HepG2 (cell line): ENCODE data around the gene KIF1B. TPM values are rescaled to one million over a fixed set of nuclear protein-coding genes. Genes with fewer than 3 reads are reported as not detected.

ENCODE experiments used
- AGO2 ChIP-seq: fragments of 200-400 bp; formaldehyde crosslinking; optimal IDR thresholded peaks from 2 replicates; pipeline ENCODE3; 2017; ENCODE audit warnings: mild to moderate bottlenecking, low read depth, low read length, moderate library complexity
- HNRNPK ChIP-seq: fragments of 200-400 bp; formaldehyde crosslinking; IDR thresholded peaks from 2 replicates; pipeline ENCODE4 v1.6.1; 2018; ENCODE audit warnings: low read length, low read depth, moderate library complexity, mild to moderate bottlenecking; ENCODE audit not compliant: poor library complexity, severe bottlenecking
- HNRNPLL ChIP-seq: fragments of 200-400 bp; formaldehyde crosslinking; IDR thresholded peaks from 2 replicates; pipeline ENCODE4 v1.6.1; 2017; ENCODE audit warnings: mild to moderate bottlenecking, low read depth, low read length; ENCODE audit not compliant: poor library complexity, severe bottlenecking
- ISL2 ChIP-seq: sonication (generic); formaldehyde crosslinking; IDR thresholded peaks from 2 replicates; pipeline ENCODE4 v1.5.0; 2020; ENCODE audit warnings: missing genetic modification reagents
- MATR3 ChIP-seq: sonication (generic); formaldehyde crosslinking; IDR thresholded peaks from 2 replicates; pipeline ENCODE4 v1.4.0; 2020; ENCODE audit warnings: missing genetic modification reagents
- MEIS2 ChIP-seq: sonication (generic); formaldehyde crosslinking; IDR thresholded peaks from 2 replicates; pipeline ENCODE4 v1.9.0; 2021; ENCODE audit warnings: mild to moderate bottlenecking, missing genetic modification reagents
- NONO ChIP-seq, 2 experiments: fragments of 450-650 bp in 1 of 2; sonication (generic) in 1 of 2; formaldehyde crosslinking in 1 of 2; IDR thresholded peaks in 1 of 2; conservative IDR thresholded peaks in 1 of 2; 2 replicates each; pipeline versions ENCODE4 v1.6.1 to v1.8.0; 2017 to 2022; ENCODE audit warnings: mild to moderate bottlenecking in 1 of 2, missing genetic modification reagents in 1 of 2, moderate library complexity in 1 of 2
- NRL ChIP-seq: sonication (generic); formaldehyde crosslinking; IDR thresholded peaks from 2 replicates; pipeline ENCODE4 v1.5.0; 2020; ENCODE audit warnings: missing genetic modification reagents, mild to moderate bottlenecking, moderate library complexity, borderline replicate concordance
- SETDB1 ChIP-seq: sonication (generic); formaldehyde crosslinking; IDR thresholded peaks from 2 replicates; pipeline ENCODE4 v1.5.1; 2020; ENCODE audit warnings: missing genetic modification reagents, mild to moderate bottlenecking, borderline replicate concordance
- SOX5 ChIP-seq: IDR thresholded peaks from 2 replicates; pipeline ENCODE4 v1.6.1; 2016; ENCODE audit warnings: borderline replicate concordance
- SRF ChIP-seq: IDR thresholded peaks from 2 replicates; pipeline ENCODE4 v1.6.1; 2011; ENCODE audit warnings: mild to moderate bottlenecking, low read depth, low read length, moderate library complexity
- SRSF9 ChIP-seq: fragments of 200-400 bp; formaldehyde crosslinking; IDR thresholded peaks from 2 replicates; pipeline ENCODE4 v1.6.1; 2018; ENCODE audit warnings: borderline replicate concordance, mild to moderate bottlenecking, low read depth, low read length; ENCODE audit not compliant: insufficient read depth, poor library complexity, severe bottlenecking
- TP53 ChIP-seq: sonication (generic); formaldehyde crosslinking; conservative IDR thresholded peaks from 2 replicates; pipeline ENCODE4 v1.4.0; 2020; ENCODE audit warnings: missing genetic modification reagents
- ZBTB8A ChIP-seq: sonication (generic); formaldehyde crosslinking; IDR thresholded peaks from 2 replicates; pipeline ENCODE4 v1.4.0; 2020; ENCODE audit warnings: mild to moderate bottlenecking, low read depth, missing genetic modification reagents, borderline replicate concordance
- ZFP62 ChIP-seq: sonication (generic); formaldehyde crosslinking; IDR thresholded peaks from 2 replicates; pipeline ENCODE4 v1.4.0; 2020; ENCODE audit warnings: missing genetic modification reagents
- ZNF205 ChIP-seq: IDR thresholded peaks from 2 replicates; pipeline ENCODE4 v1.6.1; 2018; ENCODE audit warnings: missing biosample characterization, missing genetic modification reagents
- ZNF282 ChIP-seq: fragments of 450-650 bp; IDR thresholded peaks from 2 replicates; pipeline ENCODE4 v1.6.1; 2018; ENCODE audit not compliant: partially characterized antibody
- ZNF652 ChIP-seq: IDR thresholded peaks from 2 replicates; pipeline ENCODE4 v1.6.1; 2016; ENCODE audit warnings: low read depth, borderline replicate concordance
- polyA plus RNA-seq, 8 experiments: library from polyadenylated mRNA; depleted of rRNA in 3 of 8; stranded (reverse) in 7 of 8; unstranded in 1 of 8; fragments of >200 nt; fragmentation: Illumina TruSeq in 4 of 8; extraction: Trizol in 4 of 8; gene quantifications; 2 replicates each; pipeline versions ENCODE4 v1.2.1 to v1.2.3, GENCODE V29; 2011 to 2016; ENCODE audit warnings: low read depth in 4 of 8, missing spikeins in 1 of 8, mixed read lengths in 1 of 8; ENCODE audit not compliant: insufficient read depth in 1 of 8
- total RNA-seq, 5 experiments: library from RNA; depleted of rRNA; stranded (reverse); fragments of >200 nt; fragmentation: Illumina TruSeq; extraction: Trizol; gene quantifications; 2 replicates each; pipeline ENCODE4 v1.2.3, GENCODE V29; 2016; ENCODE audit warnings: low read depth in 1 of 5
- TF ChIP-seq, protein P1 (sequence below): sonication (generic); formaldehyde crosslinking; IDR thresholded peaks from one replicate; pipeline ENCODE4 v1.5.1; 2020; ENCODE audit warnings: mild to moderate bottlenecking, missing genetic modification reagents; ENCODE audit errors: not compliant biosample characterization
- TF ChIP-seq, protein P2 (sequence below): sonication (generic); formaldehyde crosslinking; IDR thresholded peaks from 2 replicates; pipeline ENCODE4 v1.4.0; 2020; ENCODE audit warnings: missing genetic modification reagents, mild to moderate bottlenecking, borderline replicate concordance

KIF1B gene
- total and polyA plus RNA-seq, 2 of the 13 experiments (the other 11 are each of a cell fraction or from before 2014, with no cell fraction given), result 26.7 to 32.5 TPM

DNA sequence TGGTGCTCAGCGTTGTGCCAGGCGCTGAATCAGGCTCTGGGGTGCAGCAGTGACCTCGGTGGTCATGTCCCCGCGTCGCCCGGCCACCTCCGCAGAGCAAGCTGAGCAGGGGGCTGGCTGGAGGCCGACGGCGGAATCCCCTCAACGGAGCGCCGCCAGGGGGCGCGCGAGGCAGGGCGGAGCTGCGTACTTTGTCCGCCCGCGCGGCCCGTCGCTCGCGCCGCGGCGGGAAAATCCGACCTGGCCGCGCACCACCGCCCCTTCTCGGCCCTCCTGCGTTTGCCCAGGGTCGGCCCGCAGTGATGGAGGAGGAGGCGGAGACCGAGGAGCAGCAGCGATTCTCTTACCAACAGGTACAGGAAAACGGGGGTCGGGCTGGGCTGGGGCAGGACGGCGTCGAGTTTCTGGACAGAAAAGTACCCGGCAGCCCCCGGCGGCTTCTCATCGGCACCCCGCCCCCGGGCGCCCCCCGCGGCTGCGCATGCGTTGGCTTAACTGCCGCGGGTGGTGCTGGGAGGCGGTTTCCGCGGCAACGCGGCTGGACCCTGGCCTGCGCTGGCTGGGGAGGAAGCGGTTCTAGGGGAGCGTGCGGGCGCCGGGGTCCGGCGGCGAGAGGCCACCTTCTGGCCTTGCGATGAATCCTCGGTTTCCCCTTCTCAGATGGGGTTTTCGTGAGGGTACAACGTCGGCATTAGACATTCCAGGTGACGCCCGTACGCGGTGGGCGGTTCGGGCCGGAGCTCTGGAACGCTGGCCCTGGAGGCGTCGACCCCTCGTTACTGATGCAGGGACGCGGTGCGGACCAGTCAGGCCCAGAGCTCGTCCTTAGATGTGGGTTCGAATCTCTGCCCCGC, 220.1 kb downstream of the KIF1B start, which contains the start of gene CENPS (continued):
- no peak for TF ChIP-seq MATR3 (CRISPR knock-in tag)
- TF ChIP-seq, protein P1, sequence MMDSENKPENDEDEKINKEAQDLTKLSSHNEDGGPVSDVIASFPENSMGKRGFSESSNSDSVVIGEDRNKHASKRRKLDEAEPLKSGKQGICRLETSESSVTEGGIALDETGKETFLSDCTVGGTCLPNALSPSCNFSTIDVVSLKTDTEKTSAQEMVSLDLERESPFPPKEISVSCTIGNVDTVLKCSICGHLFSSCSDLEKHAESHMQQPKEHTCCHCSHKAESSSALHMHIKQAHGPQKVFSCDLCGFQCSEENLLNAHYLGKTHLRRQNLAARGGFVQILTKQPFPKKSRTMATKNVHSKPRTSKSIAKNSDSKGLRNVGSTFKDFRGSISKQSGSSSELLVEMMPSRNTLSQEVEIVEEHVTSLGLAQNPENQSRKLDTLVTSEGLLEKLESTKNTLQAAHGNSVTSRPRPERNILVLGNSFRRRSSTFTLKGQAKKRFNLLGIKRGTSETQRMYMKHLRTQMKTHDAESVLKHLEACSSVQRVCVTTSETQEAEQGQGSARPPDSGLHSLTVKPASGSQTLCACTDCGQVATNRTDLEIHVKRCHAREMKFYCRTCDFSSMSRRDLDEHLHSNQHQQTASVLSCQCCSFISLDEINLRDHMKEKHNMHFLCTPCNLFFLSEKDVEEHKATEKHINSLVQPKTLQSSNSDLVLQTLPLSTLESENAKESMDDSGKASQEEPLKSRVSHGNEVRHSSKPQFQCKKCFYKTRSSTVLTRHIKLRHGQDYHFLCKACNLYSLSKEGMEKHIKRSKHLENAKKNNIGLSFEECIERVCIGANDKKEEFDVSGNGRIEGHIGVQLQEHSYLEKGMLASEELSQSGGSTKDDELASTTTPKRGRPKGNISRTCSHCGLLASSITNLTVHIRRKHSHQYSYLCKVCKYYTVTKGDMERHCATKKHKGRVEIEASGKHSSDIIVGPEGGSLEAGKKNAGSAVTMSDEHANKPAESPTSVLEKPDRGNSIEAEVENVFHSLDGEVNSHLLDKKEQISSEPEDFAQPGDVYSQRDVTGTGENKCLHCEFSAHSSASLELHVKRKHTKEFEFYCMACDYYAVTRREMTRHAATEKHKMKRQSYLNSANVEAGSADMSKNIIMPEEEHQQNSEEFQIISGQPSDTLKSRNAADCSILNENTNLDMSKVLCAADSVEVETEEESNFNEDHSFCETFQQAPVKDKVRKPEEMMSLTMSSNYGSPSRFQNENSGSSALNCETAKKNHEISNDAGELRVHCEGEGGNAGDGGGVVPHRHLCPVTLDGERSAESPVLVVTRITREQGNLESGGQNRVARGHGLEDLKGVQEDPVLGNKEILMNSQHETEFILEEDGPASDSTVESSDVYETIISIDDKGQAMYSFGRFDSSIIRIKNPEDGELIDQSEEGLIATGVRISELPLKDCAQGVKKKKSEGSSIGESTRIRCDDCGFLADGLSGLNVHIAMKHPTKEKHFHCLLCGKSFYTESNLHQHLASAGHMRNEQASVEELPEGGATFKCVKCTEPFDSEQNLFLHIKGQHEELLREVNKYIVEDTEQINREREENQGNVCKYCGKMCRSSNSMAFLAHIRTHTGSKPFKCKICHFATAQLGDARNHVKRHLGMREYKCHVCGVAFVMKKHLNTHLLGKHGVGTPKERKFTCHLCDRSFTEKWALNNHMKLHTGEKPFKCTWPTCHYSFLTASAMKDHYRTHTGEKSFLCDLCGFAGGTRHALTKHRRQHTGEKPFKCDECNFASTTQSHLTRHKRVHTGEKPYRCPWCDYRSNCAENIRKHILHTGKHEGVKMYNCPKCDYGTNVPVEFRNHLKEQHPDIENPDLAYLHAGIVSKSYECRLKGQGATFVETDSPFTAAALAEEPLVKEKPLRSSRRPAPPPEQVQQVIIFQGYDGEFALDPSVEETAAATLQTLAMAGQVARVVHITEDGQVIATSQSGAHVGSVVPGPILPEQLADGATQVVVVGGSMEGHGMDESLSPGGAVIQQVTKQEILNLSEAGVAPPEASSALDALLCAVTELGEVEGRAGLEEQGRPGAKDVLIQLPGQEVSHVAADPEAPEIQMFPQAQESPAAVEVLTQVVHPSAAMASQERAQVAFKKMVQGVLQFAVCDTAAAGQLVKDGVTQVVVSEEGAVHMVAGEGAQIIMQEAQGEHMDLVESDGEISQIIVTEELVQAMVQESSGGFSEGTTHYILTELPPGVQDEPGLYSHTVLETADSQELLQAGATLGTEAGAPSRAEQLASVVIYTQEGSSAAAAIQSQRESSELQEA (CRISPR knock-in tag), result peak; percentile 89
- TF ChIP-seq ZFP62 (CRISPR knock-in tag), result no peak
- TF ChIP-seq ZNF282, result no peak
- TF ChIP-seq ZNF205, result peak; percentile 61
- TF ChIP-seq NRL (CRISPR knock-in tag), result peak; percentile 82
- TF ChIP-seq, protein P2, sequence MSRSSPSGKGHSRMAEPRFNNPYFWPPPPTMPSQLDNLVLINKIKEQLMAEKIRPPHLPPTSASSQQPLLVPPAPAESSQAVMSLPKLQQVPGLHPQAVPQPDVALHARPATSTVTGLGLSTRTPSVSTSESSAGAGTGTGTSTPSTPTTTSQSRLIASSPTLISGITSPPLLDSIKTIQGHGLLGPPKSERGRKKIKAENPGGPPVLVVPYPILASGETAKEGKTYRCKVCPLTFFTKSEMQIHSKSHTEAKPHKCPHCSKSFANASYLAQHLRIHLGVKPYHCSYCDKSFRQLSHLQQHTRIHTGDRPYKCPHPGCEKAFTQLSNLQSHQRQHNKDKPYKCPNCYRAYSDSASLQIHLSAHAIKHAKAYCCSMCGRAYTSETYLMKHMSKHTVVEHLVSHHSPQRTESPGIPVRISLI (CRISPR knock-in tag), result peak; percentile 54; the same call in 1 of the 2 replicates
- no peak for TF ChIP-seq TP53 (CRISPR knock-in tag)
- TF ChIP-seq ZNF652, result no peak
- TF ChIP-seq ISL2 (CRISPR knock-in tag), result peak; percentile 71
- peak; percentile 64 for TF ChIP-seq HNRNPLL
- peak; percentile 44 for TF ChIP-seq HNRNPK
- TF ChIP-seq SOX5 (CRISPR knock-in tag), result peak; percentile 11; the same call in 1 of the 2 replicates
- no peak for TF ChIP-seq SRSF9
- peak; percentile 55; the same call in 1 of the 2 replicates for TF ChIP-seq ZBTB8A (CRISPR knock-in tag)
- peak; percentile 62 for TF ChIP-seq AGO2
- TF ChIP-seq MEIS2 (CRISPR knock-in tag), result peak; percentile 86; the same call in 1 of the 2 replicates
- no peak for TF ChIP-seq NONO (IDR thresholded peaks at IDR 0.05)
- TF ChIP-seq NONO (CRISPR knock-in tag; conservative IDR thresholded peaks at IDR 0.05), result peak; percentile 99
- no peak for TF ChIP-seq SETDB1 (CRISPR knock-in tag)
- TF ChIP-seq SRF, result no peak
